ENCODE data around the gene SETD1A. TPM values are rescaled to one million over a fixed set of nuclear protein-coding genes. Genes with fewer than 3 reads are reported as not detected.

The SETD1A gene
- total and polyA plus RNA-seq, 9 of the 15 experiments (the other 6 are each of a cell fraction or from before 2014, with no cell fraction given) = 0.08 to 36.0 (median 4.2) TPM

DNA sequence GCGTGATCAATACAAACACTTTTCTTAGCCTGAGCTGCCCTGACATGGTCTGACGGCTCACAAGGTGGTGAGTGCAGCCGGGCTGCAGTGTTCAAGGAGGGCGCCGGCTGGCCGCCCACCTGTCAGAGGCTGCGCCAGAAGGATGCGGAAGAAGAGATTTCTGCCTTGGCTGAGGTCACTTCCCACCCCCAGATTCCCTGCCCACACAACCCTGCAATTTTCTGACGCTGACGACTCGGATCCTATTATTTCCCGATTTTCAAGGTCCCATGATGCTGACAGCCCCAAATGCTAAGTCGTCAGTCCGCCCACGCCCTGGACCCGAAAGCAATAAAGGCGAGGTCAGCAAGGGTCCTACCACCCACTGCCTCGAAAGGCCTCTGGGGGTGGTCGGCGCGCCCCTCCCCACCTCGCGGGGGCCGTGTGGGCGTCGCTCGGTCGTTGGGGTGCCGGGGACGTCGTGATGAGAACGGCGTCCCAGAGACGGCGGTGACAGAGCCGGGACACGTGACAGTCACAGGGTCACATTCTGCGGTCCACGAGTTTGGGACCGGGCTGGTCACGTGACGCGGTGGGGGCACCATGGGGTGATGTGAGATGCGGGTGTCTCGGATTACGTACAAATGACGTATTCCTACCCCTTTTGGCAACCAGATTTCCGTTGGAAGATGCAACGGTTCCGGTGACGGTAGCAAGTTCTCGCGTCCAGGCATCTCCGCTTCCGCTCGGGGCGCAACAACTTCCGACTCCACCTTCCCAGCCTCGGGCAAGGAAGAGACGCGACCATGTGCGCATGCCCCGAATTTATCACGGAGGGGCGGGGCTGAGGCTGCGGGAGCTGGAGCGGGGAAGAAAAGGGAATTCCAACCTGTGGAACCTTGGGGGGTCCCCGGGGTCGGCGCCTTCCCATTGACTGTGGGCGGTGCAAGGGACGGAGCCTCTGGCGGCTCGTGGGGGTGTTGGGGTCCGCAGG lies 75.5 kb downstream of the SETD1A start, which contains the start of gene STX4 (continued):
- TF ChIP-seq, protein P1, sequence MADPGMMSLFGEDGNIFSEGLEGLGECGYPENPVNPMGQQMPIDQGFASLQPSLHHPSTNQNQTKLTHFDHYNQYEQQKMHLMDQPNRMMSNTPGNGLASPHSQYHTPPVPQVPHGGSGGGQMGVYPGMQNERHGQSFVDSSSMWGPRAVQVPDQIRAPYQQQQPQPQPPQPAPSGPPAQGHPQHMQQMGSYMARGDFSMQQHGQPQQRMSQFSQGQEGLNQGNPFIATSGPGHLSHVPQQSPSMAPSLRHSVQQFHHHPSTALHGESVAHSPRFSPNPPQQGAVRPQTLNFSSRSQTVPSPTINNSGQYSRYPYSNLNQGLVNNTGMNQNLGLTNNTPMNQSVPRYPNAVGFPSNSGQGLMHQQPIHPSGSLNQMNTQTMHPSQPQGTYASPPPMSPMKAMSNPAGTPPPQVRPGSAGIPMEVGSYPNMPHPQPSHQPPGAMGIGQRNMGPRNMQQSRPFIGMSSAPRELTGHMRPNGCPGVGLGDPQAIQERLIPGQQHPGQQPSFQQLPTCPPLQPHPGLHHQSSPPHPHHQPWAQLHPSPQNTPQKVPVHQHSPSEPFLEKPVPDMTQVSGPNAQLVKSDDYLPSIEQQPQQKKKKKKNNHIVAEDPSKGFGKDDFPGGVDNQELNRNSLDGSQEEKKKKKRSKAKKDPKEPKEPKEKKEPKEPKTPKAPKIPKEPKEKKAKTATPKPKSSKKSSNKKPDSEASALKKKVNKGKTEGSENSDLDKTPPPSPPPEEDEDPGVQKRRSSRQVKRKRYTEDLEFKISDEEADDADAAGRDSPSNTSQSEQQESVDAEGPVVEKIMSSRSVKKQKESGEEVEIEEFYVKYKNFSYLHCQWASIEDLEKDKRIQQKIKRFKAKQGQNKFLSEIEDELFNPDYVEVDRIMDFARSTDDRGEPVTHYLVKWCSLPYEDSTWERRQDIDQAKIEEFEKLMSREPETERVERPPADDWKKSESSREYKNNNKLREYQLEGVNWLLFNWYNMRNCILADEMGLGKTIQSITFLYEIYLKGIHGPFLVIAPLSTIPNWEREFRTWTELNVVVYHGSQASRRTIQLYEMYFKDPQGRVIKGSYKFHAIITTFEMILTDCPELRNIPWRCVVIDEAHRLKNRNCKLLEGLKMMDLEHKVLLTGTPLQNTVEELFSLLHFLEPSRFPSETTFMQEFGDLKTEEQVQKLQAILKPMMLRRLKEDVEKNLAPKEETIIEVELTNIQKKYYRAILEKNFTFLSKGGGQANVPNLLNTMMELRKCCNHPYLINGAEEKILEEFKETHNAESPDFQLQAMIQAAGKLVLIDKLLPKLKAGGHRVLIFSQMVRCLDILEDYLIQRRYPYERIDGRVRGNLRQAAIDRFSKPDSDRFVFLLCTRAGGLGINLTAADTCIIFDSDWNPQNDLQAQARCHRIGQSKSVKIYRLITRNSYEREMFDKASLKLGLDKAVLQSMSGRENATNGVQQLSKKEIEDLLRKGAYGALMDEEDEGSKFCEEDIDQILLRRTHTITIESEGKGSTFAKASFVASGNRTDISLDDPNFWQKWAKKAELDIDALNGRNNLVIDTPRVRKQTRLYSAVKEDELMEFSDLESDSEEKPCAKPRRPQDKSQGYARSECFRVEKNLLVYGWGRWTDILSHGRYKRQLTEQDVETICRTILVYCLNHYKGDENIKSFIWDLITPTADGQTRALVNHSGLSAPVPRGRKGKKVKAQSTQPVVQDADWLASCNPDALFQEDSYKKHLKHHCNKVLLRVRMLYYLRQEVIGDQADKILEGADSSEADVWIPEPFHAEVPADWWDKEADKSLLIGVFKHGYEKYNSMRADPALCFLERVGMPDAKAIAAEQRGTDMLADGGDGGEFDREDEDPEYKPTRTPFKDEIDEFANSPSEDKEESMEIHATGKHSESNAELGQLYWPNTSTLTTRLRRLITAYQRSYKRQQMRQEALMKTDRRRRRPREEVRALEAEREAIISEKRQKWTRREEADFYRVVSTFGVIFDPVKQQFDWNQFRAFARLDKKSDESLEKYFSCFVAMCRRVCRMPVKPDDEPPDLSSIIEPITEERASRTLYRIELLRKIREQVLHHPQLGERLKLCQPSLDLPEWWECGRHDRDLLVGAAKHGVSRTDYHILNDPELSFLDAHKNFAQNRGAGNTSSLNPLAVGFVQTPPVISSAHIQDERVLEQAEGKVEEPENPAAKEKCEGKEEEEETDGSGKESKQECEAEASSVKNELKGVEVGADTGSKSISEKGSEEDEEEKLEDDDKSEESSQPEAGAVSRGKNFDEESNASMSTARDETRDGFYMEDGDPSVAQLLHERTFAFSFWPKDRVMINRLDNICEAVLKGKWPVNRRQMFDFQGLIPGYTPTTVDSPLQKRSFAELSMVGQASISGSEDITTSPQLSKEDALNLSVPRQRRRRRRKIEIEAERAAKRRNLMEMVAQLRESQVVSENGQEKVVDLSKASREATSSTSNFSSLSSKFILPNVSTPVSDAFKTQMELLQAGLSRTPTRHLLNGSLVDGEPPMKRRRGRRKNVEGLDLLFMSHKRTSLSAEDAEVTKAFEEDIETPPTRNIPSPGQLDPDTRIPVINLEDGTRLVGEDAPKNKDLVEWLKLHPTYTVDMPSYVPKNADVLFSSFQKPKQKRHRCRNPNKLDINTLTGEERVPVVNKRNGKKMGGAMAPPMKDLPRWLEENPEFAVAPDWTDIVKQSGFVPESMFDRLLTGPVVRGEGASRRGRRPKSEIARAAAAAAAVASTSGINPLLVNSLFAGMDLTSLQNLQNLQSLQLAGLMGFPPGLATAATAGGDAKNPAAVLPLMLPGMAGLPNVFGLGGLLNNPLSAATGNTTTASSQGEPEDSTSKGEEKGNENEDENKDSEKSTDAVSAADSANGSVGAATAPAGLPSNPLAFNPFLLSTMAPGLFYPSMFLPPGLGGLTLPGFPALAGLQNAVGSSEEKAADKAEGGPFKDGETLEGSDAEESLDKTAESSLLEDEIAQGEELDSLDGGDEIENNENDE (IDR thresholded peaks at IDR 0.05; ENCODE audit: low read depth, low read length) = no peak
- TF ChIP-seq, protein P2, sequence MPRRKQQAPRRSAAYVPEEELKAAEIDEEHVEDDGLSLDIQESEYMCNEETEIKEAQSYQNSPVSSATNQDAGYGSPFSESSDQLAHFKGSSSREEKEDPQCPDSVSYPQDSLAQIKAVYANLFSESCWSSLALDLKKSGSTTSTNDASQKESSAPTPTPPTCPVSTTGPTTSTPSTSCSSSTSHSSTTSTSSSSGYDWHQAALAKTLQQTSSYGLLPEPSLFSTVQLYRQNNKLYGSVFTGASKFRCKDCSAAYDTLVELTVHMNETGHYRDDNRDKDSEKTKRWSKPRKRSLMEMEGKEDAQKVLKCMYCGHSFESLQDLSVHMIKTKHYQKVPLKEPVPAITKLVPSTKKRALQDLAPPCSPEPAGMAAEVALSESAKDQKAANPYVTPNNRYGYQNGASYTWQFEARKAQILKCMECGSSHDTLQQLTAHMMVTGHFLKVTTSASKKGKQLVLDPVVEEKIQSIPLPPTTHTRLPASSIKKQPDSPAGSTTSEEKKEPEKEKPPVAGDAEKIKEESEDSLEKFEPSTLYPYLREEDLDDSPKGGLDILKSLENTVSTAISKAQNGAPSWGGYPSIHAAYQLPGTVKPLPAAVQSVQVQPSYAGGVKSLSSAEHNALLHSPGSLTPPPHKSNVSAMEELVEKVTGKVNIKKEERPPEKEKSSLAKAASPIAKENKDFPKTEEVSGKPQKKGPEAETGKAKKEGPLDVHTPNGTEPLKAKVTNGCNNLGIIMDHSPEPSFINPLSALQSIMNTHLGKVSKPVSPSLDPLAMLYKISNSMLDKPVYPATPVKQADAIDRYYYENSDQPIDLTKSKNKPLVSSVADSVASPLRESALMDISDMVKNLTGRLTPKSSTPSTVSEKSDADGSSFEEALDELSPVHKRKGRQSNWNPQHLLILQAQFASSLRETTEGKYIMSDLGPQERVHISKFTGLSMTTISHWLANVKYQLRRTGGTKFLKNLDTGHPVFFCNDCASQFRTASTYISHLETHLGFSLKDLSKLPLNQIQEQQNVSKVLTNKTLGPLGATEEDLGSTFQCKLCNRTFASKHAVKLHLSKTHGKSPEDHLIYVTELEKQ (CRISPR knock-in tag; IDR thresholded peaks at IDR 0.05) = no peak
- TF ChIP-seq PPARD (CRISPR knock-in tag; IDR thresholded peaks at IDR 0.05) (no peak), PHB2 (IDR thresholded peaks at IDR 0.05; ENCODE audit: low read depth) (no peak), NCOR1 (IDR thresholded peaks at IDR 0.05) (peak; percentile 48; the same call in 1 of the 2 replicates)
